ENCODE data around the gene MYO15A.

Gene MYO15A

GRCh38 chr17:18225121-18225641, 116.6 kb downstream of the MYO15A start, which contains the start of gene LLGL1:
LLGL1 (plus strand) TSS chr17:18225635; CDS start chr17:18225683, 48 bp downstream.
- peak; percentile 47 to 60 for DNase-seq

- DNase-seq, result peak; percentile 1 to 2
Observed at GRCh38 chr17:18225642-18226283, 117.2 kb downstream of the MYO15A start.

- no peak for DNase-seq
Observed at GRCh38 chr17:18226284-18226945, 117.9 kb downstream of the MYO15A start.

- no peak for DNase-seq
Observed at GRCh38 chr17:18227635-18228034, 119.1 kb downstream of the MYO15A start.

- no peak for DNase-seq
Observed at GRCh38 chr17:18228176-18228682, 119.7 kb downstream of the MYO15A start.

- no peak for DNase-seq
Observed at GRCh38 chr17:18229254-18229653, 120.7 kb downstream of the MYO15A start.

Data from Kasumi-1 (cell line).